ENCODE measurements around the gene ADARB1. TPM values are rescaled to one million over a fixed set of nuclear protein-coding genes. Genes with fewer than 3 reads are reported as not detected.

ADARB1 gene
- total RNA-seq, 1 experiment from 2014 or later = 15.8 TPM

DNA sequence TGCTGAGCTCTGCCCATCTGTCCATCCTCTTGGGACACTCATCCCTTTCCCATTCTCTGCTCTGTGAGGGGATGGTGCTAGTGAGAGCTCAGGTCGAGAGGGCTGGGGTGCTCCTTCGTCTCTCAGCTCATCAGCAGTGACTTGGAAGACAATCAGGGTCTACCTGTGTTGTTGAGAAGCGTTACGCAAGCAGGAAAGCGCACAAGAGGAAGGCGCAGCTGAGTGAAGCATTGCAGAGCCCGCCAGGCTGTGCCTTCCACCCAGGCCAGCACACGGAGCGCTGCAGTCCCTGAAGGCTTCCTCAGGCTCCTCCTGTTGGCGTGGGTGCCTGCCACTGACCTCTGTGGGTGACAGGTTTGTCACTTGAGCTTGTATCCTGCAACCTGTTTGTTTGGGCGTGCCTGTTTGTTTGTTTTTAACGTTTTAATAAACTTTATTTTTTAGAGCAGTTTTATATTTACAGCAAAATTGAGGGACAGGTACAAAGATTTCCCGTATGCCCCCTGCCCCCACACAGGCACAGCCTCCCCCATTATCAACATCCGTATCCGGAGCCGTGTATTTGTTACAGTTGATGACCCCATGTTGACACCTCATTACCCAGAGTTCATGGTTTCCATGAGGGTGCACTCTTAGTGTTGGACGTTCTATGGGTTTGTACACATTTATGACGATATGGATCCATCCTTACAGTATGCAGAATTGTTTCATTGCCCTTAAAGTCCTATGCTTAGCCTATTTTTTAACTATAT, 36.7 kb downstream of the ADARB1 start:
- H3K79me2 ChIP-seq (ENCODE audit: insufficient read depth, low read length) = peaks cover 1% of the 10 kb centered on the region; the same call in 1 of the 2 replicates
- H3K23me2 ChIP-seq (ENCODE audit: insufficient read length, low read depth, low read length, poor library complexity, severe bottlenecking) = no peaks in the 10 kb centered on the region
- no peak overlapping the region for H2BK12ac ChIP-seq (ENCODE audit: insufficient read length, low read depth, low read length)
- no peak overlapping the region for H3K4me2 ChIP-seq (ENCODE audit: insufficient read depth, insufficient read length, low read length)
- H3K27ac Mint-ChIP-seq = peak overlapping the region in 1 of 3 experiments; percentile 81; a peak in 1 of 7 replicates
- no peak overlapping the region for H2BK5ac ChIP-seq (ENCODE audit: insufficient read length, low read length)
- no peaks in the 10 kb centered on the region for H4K20me1 ChIP-seq (ENCODE audit: control insufficient read depth, insufficient read depth, insufficient read length)
- H3K14ac ChIP-seq (ENCODE audit: insufficient read depth, low read length) = no peak overlapping the region; the same call in 1 of the 2 replicates
- WGBS (ENCODE audit: extremely low coverage, insufficient read length, low lambda C conversion rate) = no CpG with 5 or more reads among the region's 18 CpGs
- no peak overlapping the region for H2BK20ac ChIP-seq (ENCODE audit: low read depth, low read length, poor library complexity, severe bottlenecking)
- H3K27me3 Mint-ChIP-seq (ENCODE audit: low read depth) = no peaks in the 10 kb centered on the region
- H3K23ac ChIP-seq (ENCODE audit: insufficient read length, low read depth, low read length) = no peak overlapping the region
- H4K8ac ChIP-seq (replicated peaks; ENCODE audit: insufficient read length, low read depth, low read length) = no peak overlapping the region
- H3K27me3 ChIP-seq (ENCODE audit: insufficient read depth, low read length) = no peaks in the 10 kb centered on the region
- H3K79me1 ChIP-seq (ENCODE audit: insufficient read depth, low read depth, low read length, poor library complexity, severe bottlenecking) = no peaks in the 10 kb centered on the region
- no peak overlapping the region for H3K4ac ChIP-seq (ENCODE audit: low read depth, low read length)
- H2AK5ac ChIP-seq (ENCODE audit: insufficient read length, low read length) = no peak overlapping the region
- H3K4me1 ChIP-seq (ENCODE audit: insufficient read depth, low read length) = no peaks in the 10 kb centered on the region
- no peaks in the 10 kb centered on the region for H3K9me3 ChIP-seq (ENCODE audit: control insufficient read depth, low read depth, low read length)
- H3K36me3 Mint-ChIP-seq (ENCODE audit: insufficient read depth in 1 of 3, low read depth in 3 of 3) = no peaks in the 10 kb centered on the region
- H3K4me3 Mint-ChIP-seq = no peak overlapping the region
- no peak overlapping the region for H4K91ac ChIP-seq (ENCODE audit: insufficient read length, low read depth, low read length)
- peaks cover 2 to 4% of the 10 kb centered on the region in 2 experiments; a peak in 3 of 4 replicates for H3K4me1 Mint-ChIP-seq
- H4K5ac ChIP-seq (ENCODE audit: insufficient read length, low read depth, low read length) = no peak overlapping the region
- TF ChIP-seq, protein P1, sequence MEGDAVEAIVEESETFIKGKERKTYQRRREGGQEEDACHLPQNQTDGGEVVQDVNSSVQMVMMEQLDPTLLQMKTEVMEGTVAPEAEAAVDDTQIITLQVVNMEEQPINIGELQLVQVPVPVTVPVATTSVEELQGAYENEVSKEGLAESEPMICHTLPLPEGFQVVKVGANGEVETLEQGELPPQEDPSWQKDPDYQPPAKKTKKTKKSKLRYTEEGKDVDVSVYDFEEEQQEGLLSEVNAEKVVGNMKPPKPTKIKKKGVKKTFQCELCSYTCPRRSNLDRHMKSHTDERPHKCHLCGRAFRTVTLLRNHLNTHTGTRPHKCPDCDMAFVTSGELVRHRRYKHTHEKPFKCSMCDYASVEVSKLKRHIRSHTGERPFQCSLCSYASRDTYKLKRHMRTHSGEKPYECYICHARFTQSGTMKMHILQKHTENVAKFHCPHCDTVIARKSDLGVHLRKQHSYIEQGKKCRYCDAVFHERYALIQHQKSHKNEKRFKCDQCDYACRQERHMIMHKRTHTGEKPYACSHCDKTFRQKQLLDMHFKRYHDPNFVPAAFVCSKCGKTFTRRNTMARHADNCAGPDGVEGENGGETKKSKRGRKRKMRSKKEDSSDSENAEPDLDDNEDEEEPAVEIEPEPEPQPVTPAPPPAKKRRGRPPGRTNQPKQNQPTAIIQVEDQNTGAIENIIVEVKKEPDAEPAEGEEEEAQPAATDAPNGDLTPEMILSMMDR (conservative IDR thresholded peaks at IDR 0.05) = no peak
- H3K56ac ChIP-seq (ENCODE audit: insufficient read length, low read depth, low read length) = no peak overlapping the region
- no peak overlapping the region for H3K27ac ChIP-seq (ENCODE audit: insufficient read length, low read depth, low read length)
- H3T11ph ChIP-seq (ENCODE audit: low read length) = no peak overlapping the region
- H2BK120ac ChIP-seq (ENCODE audit: low read depth, low read length, poor library complexity, severe bottlenecking) = no peak overlapping the region
- no peak overlapping the region for H2BK15ac ChIP-seq (ENCODE audit: low read depth, low read length)
- H3K9me3 Mint-ChIP-seq = no peaks in the 10 kb centered on the region
- DNase-seq = no peak
- H2AFZ ChIP-seq (ENCODE audit: low read length) = no peak overlapping the region
- H3K9ac ChIP-seq (ENCODE audit: extremely low read depth, insufficient read length, low read length) = no peak overlapping the region
- H3K18ac ChIP-seq (ENCODE audit: insufficient read length, low read depth, low read length) = no peak overlapping the region
